ENCODE measurements around the gene PHIP.

PHIP gene

GRCh38 chr6:79072640-79073181 lies 5.3 kb downstream of the PHIP start:
- in situ Hi-C loops (cut with HindIII; ENCODE audit: low sequenced_read_pairs) = no loop called here

GRCh38 chr6:79071547-79071946 lies 6.5 kb downstream of the PHIP start:
- no peak for TF ChIP-seq CTCF (IDR thresholded peaks at IDR 0.05; ENCODE audit: low read depth, low read length)
- no peak for DNase-seq (ENCODE audit: low read depth, low spot score)
- no peak overlapping the region for H3K4me3 ChIP-seq (ENCODE audit: low read depth, low read length)
- in situ Hi-C loops (cut with HindIII; ENCODE audit: low sequenced_read_pairs) = no loop called here

More at GRCh38 chr6:79072640-79073181, 5.3 kb downstream of the PHIP start:
- TF ChIP-seq CTCF (IDR thresholded peaks at IDR 0.05; ENCODE audit: low read depth, low read length) = no peak
- no peak overlapping the region for H3K4me3 ChIP-seq (ENCODE audit: low read depth, low read length)
- no peak for DNase-seq (ENCODE audit: low read depth, low spot score)

- in situ Hi-C loops (cut with HindIII; ENCODE audit: low sequenced_read_pairs) = no loop called here
Measured at GRCh38 chr6:79070206-79070825, 7.7 kb downstream of the PHIP start.

GRCh38 chr6:79066828-79067227 lies 11.2 kb downstream of the PHIP start:
- no peak for TF ChIP-seq CTCF (IDR thresholded peaks at IDR 0.05; ENCODE audit: low read depth, low read length)
- DNase-seq (ENCODE audit: low read depth, low spot score) = no peak
- in situ Hi-C loops (cut with HindIII; ENCODE audit: low sequenced_read_pairs) = no loop called here
- H3K4me3 ChIP-seq (ENCODE audit: low read depth, low read length) = no peak overlapping the region

More at GRCh38 chr6:79070206-79070825, 7.7 kb downstream of the PHIP start:
- no peak overlapping the region for H3K4me3 ChIP-seq (ENCODE audit: low read depth, low read length)
- DNase-seq (ENCODE audit: low read depth, low spot score) = peak; percentile 26
- TF ChIP-seq CTCF (IDR thresholded peaks at IDR 0.05; ENCODE audit: low read depth, low read length) = no peak

GRCh38 chr6:79066330-79066729 lies 11.7 kb downstream of the PHIP start:
- in situ Hi-C loops (cut with HindIII; ENCODE audit: low sequenced_read_pairs) = no loop called here
- no peak overlapping the region for H3K4me3 ChIP-seq (ENCODE audit: low read depth, low read length)
- DNase-seq (ENCODE audit: low read depth, low spot score) = no peak
- no peak for TF ChIP-seq CTCF (IDR thresholded peaks at IDR 0.05; ENCODE audit: low read depth, low read length)

- TF ChIP-seq CTCF (IDR thresholded peaks at IDR 0.05; ENCODE audit: low read depth, low read length) = no peak
- in situ Hi-C loops (cut with HindIII; ENCODE audit: low sequenced_read_pairs) = no loop called here
- no peak for DNase-seq (ENCODE audit: low read depth, low spot score)
- no peak overlapping the region for H3K4me3 ChIP-seq (ENCODE audit: low read depth, low read length)
Measured at GRCh38 chr6:79065232-79065631, 12.8 kb downstream of the PHIP start.

Measured in astrocyte of the spinal cord (primary cell).